Measurements from ENCODE around the gene ING2.

DNA sequence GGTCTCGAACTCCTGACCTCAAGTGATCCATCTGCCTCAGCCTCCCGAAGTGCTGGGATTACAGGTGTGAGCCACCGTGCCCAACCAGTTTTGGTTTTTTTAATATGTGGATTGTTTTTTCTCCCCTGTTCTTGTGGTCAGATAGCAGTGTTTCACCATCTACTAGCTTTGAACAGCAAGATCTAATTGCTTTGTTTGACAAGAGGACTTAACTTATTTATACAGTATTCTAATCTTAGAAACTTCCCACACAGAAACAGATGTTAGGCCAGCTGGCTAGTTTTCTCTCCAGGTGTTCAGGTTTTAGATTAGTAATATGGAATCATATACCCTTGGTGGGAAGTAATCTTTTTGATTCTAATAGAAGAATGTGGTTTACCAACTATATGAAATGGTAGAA lies 12.9 kb downstream of the ING2 start:
- TF ChIP-seq, protein P1, sequence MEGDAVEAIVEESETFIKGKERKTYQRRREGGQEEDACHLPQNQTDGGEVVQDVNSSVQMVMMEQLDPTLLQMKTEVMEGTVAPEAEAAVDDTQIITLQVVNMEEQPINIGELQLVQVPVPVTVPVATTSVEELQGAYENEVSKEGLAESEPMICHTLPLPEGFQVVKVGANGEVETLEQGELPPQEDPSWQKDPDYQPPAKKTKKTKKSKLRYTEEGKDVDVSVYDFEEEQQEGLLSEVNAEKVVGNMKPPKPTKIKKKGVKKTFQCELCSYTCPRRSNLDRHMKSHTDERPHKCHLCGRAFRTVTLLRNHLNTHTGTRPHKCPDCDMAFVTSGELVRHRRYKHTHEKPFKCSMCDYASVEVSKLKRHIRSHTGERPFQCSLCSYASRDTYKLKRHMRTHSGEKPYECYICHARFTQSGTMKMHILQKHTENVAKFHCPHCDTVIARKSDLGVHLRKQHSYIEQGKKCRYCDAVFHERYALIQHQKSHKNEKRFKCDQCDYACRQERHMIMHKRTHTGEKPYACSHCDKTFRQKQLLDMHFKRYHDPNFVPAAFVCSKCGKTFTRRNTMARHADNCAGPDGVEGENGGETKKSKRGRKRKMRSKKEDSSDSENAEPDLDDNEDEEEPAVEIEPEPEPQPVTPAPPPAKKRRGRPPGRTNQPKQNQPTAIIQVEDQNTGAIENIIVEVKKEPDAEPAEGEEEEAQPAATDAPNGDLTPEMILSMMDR (IDR thresholded peaks at IDR 0.05) = no peak
- no peak for TF ChIP-seq POLR2A (IDR thresholded peaks at IDR 0.05)
